NCI-H1417 treated with DMSO at 0.1 percent for 48 hours (cell line): Measurements from ENCODE around the gene NDUFS7.

Experiments used
- DNase-seq: peaks from one replicate; lab custom pipeline; 2025; lab: John Stamatoyannopoulos, UW

NDUFS7 gene

DNA sequence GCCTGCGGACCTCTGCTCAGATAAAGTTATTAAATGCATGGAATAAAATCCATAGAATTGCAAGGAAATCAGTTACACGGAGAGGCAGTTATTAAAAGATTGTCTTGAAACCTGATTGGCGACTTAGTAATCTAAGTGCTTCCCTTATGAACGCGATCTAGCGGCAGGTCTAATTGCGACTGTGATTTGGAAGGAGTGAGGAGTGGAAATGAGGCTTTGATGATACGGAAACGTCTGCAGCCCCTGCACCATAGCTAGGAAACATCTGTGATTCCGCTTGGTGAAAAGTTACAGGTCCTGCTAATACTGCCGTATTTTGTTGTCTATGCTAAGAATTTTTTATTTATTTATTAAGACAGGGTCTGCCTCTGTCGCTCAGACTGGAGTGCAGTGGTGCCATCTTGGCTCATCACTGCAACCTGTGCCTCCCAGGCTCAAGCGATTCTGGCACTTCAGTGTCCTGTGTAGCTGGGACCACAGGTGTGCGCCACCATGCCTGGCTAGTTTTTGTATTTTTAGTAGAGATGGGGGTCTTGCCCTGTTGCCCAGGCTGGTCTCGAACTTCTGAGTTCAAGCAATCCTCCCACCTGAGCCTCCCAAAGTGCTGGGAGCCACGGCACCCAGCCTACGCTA is 887 bp downstream of the NDUFS7 start:
- DNase-seq, result no peak

DNA sequence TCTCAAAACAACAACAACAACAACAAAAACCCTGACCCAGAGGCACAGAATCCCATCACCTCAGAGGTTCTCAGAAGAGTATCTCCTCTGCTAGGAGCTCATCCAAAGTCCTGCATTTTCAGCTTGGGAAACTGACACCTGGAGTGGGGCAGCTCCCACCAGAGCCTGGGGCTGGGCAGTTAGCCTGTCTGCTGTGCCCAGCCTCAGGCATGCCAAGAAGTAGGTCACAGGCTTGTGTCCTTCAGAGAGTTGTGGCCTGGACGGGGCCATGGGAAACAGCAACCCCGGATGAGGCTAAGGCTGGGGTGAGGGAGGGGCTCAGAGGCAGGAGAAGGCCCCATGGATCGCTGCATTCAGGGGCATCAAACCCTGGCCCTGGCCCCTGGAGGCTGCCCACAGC is 2.1 kb downstream of the NDUFS7 start:
- DNase-seq, result no peak

DNA sequence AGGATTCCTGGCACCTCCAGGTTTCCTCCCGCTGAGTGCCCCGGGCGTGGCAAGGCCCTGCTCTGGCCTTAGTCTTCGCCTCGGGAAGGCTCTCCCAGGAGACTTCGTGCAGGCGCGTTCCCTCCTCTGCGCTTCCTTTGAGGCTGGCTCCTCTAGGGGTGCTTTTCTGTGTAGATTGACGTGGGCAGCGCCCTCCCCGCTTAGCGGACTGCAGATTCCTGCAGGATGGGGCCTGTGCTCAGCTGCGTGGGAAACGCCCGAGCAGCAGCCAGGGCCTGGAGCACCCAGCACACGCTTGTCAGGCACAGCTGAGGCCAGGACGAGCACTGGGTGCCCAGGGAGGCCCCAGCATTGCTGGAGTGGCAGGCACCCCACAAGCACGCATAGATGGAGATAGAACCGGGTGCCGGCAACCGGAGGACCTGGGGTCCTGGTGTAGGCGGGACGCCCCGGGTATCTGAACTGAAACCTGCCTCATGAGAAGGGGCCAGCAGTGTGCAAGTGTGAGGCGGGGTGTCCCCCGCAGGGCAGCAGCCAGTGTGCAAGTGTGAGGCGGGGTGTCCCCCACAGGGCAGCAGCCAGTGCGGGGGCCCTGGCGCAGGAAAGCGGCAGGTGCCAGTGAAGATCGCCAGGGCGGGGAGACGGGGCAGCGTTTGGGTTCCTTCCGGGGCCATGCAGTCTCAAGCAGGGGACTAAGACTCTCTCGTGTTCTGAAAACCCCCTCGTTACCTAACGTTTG is 3.4 kb downstream of the NDUFS7 start:
- DNase-seq, result no peak

DNA sequence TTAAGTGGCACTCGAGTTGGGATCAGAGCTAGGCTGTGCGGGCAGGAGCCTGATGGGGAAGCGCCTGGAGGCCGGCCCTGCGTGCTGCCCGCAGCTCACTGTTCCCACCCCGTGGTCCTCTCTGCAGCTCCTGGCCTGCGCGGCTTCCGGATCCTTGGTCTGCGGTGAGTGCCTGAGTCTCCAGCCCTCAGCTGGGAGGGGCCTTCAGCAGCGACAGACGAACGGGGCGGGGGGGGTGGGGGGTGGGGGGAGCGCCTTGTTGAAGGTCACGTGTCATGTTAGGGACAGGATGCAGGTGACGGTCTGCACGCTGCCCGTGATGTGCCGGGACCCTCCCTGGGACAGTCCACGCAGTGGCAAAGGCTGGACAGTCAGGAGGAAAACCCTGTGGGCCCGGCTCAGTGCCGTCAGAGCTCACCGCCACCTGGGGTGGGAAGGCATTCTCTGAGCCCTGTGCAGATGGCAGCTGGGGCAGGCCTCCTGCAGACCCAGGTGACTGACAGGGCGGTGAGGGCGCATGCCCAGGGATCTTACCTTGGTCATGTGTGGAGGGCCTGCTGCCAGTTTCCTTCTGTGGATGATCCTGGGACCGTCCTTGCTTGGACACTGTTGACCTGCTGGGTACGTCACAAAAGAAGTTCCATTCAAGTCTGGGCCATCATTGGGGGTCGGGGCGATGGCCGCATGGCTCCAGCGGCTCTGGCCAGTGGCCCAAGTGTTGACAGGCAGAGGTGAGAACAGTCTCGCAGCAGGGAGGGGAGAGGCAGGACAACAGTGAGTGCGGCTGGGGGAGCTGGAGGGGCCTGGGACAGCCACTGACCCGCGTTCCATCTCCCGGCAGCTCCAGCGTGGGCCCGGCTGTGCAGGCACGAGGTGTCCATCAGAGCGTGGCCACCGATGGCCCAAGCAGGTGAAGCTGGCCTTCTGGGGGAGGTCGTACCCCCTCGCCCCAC is 4.3 kb downstream of the NDUFS7 start:
- DNase-seq, result no peak

DNA sequence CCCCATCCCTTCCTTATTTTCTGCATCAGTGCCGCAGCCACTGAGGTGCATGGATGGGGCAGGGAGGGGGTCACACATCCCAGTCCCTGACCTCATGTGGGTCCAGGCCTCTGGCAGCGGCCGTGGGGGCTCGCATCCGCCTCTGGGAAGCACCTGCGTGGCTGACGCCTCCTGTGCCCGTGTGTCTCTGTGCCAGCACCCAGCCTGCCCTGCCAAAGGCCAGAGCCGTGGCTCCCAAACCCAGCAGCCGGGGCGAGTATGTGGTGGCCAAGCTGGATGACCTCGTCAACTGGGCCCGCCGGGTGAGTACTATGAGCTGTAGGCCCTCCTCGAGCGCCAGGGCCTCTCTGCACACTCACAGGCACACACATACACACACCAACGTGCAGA is 4.9 kb downstream of the NDUFS7 start:
- no peak for DNase-seq

DNA sequence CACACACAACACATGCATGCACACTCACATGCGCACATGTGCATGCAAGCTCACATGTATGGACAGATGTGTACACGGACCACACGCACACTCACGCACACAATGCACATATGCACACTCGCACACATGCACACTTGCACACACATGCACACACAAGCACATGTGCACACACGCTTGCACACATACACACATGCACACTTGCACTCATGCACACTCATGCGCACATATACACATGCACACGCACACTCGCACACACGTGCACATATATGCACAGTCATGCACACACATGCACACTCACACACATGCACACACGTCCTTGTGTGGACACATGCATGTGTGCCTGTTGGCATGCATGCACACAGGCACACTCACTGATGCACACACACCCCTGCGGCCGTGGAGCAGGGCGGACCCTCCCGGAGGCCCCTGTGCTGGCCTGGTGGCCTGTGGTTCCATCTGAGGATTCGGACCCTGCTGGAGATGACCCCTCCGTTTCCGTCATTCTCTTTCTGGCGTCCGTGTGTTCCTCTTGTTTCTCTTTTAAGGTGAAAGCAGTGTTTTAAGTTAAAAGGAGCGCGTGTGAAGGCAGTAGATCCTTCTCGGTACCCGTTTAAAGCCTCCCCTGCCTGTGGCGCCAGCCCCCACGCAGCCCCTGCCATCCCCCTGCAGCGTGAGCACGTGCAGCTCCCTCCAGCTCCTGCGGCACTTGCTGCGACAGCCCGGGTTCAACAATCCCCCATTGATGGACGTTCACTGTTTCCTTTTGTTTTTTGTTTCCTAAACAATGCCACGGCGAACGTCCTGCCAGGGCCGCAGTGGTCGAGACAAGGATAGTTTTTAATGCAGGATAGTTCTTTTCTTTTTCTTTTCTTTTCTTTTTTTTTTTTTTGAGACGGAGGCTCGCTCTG is 5.6 kb downstream of the NDUFS7 start:
- no peak for DNase-seq

DNA sequence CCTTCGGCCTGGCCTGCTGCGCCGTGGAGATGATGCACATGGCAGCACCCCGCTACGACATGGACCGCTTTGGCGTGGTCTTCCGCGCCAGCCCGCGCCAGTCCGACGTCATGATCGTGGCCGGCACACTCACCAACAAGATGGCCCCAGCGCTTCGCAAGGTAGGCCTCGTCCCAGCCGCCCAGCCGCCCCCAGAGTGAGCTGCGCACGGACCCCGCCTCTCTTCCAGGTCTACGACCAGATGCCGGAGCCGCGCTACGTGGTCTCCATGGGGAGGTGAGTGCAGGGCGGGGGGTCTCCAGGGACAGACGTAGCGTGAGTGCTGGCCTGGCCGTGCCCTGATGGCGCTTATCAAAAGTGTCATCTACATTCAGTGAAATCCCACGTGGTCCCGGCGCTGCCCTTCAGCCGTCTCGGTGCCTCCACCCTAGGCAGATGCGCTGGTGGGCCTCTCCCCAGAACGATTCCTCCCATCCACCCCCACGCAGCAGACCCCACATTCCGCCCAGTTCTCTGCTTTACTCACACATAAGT is 7.2 kb downstream of the NDUFS7 start:
- no peak for DNase-seq

DNA sequence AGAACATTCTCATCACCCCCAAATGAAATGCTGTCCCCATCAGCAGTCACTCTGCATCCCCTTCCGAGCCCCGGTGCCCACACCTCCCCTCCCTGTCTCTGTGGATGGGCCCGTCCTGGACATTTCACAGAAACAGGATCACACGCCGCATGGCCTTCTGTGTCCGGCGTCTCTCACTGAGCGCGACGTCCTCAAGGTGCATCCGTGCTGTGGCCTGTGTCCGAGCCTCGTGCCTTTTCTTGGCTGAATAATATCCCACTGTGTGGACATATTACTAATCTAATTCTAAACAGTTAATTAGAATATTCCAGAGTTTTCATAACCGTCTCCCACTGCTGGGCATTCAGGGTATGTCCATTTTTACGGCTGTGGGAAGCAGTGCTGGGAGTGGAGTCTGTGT is 8.7 kb downstream of the NDUFS7 start:
- DNase-seq, result no peak

DNA sequence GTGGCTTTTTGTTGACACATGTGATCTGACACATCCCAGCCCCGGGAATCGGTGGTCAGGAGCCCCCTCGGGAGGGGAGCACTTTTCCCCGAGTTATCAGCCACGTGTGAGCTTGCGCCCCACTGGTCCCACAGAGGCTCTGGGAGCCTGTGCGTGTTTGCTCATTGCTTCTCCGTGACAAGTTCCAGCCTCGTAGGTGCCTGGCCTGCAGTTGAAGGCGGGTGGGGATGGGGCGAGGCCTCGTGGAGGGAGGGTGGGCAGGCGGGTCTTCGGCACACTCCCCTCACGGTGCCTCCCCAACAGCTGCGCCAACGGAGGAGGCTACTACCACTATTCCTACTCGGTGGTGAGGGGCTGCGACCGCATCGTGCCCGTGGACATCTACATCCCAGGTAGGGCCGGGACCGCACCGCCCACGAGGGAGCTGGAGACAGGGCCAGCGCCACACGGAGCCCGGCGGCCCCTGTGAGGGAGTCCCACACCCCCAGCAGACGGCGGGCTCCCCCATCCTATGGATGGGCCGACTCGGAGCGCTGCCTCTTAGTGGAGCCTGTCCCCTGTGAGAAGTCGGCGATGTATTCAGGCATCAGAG is 9.3 kb downstream of the NDUFS7 start:
- no peak for DNase-seq

DNA sequence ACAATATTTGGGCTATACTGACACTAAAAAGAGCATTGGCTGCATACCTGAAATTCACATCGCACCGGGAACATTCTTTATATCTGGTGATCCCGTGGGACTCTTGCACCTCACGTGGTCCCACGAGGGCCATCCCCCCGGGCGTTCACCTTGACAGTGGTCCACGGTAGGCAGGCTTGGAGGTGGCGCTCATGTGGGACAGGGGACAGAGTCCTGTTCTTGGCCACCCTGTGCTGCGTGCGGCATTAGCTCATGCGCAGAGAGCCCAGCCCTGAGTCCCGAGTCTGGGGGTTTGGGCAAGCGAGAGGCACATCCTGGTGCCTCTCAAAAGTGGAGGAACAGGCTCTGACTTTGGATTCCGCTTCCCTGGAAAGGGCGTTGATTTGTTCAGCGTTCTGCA is 10.1 kb downstream of the NDUFS7 start:
- no peak for DNase-seq

DNA sequence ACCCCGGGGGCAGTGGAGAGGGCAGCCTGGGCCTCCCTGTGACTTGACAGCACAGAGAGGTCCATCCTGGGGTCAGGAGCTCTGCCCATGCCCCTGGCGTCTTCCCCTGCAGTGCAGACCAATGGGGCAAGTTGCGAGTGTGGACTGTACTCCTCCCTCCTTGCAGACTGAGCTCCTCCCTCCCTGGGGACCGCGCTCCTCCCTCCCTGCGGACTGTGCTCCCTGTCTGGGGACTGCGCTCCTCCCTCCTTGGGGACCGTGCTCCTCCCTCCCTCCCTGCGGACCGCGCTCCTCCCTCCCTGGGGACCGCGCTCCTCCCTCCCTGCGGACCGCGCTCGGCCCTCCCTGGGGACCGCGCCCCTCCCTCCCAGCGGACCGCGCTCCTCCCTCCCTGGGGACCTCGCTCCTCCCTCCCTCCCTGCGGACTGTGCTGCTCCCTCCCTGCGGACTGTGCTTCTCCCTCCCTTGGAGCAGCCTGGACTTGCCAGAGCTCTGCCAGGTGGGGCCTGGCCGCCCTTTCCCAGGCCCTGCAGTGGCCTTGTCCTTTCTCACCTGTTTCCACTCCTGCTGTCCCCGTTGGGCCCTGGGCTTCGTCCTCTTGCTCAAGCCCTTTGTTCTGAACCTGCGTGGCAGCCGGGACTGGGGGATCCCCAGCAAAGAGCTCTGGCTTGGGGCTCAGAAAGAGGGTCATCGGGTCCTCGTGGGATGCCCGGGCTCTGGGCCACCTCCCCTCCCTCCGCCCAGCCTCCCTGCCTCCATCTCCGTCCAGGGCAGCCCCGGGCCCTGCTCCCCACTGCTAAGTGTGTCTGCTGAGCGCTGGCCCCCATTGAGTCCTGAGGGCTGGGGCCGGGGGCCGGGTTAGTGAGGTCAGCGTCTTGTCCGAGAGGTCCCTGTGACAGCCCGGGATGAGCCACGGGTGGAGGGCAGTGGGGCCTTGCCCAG is 10.8 kb downstream of the NDUFS7 start:
- DNase-seq, result no peak

DNA sequence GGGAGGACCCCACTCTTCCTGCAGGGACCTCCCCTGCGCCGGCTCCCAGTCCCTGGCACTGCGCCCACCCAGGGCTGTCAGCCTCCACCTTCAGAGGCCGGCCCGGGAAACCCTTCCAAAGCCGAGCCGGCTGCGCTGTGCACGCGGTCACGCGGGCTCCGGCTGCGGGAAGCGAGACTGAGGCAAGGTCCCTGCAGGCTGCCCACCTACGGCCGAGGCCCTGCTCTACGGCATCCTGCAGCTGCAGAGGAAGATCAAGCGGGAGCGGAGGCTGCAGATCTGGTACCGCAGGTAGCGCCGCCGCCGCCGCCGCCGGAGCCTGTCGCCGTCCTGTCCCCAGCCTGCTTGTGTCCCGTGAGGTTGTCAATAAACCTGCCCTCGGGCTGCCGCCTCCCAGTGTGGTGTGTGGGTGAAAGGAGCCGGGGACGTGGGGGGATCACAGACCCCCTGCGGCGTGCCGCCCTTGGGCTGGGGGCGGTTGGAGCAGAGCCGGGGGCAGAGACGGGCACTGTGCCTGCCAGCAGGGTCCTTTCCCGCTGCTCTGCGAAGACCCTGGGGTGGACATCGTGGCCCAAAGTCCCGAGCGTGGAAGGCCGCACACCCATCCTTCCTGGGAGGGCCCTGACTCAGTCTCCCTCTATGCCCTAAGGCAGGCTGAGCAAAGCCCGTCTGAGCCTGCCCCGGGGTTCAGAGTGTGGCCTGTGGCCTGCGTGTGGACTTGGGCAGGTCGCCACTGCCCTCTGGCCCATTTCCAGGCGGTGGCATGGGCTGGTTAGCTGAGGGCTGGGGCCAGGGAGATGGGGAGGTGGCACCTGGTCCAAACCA is 11.7 kb downstream of the NDUFS7 start:
- no peak for DNase-seq

DNA sequence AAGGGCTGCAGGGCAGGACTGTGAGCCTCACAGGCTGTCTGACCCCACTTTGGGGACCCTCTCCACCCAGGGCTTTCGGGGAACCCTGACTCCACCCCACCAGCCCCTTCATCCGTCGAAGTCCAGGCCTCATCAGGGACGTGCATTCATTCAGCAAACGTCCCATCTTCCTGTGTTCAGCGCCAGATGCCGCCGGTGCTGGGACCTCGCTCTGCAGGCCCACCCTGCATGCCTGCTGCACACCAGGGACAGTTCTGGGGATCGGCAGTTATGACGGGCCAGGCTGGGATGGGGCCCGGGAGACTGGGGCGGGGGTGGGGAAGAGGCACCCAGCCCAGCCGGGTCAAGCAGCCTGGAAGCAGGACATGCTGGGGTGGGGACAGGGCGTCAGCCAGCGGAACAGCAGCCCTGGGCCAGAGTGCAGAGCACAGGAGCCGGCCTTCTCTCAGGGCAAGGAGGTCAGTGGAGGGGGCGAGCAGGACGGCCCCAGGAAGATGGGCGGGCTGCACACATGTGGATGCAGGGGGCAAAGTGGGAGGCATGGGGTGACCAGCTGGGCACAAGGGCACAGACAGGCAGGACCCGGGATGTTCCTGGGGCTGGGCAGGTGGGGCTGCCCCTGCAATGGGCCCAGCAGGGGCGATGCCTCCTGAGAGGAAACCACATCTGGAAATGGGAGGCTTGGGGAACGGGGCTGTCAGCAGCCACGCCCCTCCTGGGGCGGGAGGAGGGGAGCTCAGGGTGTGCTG is 12.5 kb downstream of the NDUFS7 start:
- DNase-seq, result no peak

DNA sequence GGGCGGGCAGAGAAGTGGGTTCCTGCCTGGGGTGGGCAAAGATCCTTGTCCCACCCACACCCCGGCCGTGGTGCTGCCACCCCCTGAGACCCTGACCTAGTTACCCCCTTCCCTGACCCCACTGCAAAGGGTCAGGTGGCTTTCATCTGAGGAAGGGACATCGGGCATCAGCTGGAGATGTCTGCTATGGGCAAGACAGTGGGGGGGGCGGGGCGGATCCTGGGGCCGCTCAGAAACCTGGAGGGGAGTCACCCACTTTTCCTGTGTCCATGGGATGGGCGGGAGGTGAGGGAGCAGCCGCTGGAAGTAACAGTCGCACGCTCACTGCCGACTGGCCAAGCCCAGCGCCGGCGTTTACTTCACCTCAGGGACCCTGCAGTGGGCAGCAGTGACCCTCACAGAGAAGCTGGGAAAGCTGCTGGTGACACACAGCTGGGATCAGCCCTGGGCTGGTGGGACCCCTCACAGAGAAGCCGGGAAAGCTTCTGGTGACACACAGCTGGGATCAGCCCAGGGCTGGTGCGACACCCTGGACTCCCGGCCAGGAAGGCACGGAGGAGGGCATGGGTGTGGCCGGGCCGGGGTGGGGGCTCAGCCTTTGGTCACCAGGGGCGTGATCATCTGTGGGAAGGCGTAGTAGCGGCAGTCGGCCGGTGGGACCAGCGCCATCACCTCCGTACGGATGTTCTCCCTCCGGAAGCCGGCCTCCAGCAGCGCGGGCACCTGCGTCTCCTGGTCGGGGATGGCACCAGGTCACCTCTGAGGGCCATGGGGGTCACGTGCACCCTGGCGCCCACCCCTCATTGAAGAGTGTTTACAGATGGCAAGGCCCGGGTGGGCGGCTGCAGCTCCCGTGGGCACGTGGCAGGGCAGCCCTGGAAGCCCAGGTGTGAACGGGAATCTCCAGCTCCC is 13.3 kb downstream of the NDUFS7 start:
- no peak for DNase-seq

DNA sequence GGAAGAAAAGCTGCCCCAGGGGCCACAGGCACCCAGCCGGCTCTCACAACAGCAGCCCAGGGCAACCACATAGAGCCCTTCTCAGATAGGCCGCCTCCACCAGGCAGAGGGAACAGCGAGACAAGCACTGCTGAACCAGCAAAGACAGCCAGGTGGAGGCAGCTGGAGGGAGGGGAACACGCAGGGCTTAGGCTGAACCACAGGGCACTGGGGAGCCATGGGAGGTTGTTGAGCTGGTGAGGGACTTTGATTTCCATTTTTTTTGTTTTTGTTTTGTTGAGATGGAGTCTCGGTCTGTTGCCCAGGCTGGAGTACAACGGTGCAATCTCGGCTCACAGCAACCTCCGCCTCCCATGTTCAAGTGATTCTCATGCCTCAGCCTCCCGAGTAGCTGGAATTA is 14.1 kb downstream of the NDUFS7 start:
- no peak for DNase-seq

DNA sequence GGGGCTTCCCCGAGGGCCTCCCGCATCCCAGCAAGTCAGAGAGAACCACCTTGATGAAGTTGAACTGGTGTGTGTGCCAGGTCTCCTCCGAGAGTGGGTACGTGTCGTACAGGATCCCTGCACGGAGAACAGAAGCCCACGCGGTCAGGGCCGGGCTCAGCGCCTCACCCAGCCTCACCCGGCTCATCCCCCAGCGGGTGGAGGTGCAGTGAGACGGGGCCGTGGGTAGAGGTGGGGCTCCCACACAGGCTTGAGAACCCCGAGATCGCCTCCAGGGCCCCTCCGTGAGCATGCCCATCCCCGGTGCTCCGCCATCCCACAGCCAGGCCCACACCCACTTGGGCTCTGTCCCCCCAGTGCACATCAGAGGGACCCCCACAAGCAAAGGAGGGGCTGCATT is 15.4 kb downstream of the NDUFS7 start:
- DNase-seq, result no peak

DNA sequence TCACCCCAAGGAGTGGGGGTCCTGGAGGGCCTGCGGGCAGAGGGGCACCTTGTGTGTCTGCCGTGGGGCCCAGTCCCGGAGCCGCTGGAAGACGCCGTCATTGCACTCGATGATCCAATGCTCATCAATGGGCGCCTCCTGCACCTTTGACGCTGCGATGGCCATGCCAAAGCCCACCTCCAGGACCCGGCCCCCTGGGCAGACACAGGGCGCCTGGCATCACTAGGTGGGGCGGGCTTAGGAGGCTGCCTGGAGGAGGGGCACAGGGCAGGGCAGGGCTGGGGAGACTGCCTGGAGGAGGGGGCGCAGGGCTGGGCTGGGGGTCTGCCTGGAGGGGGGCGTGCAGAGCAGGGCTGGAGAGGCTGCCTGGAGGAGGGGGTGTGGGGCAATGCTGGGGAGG is 16.0 kb downstream of the NDUFS7 start:
- no peak for DNase-seq
